HepG2 (cell line): Measurements from ENCODE around the gene RNF17. TPM values are rescaled to one million over a fixed set of nuclear protein-coding genes. Genes with fewer than 3 reads are reported as not detected.

ENCODE experiments used
- ATAC-seq: fragments of 200-7000 bp; cut with Tn5 transposase; 3 replicates; pipeline ENCODE4 v1.9.1; 2020; ENCODE audit warnings: mild to moderate bottlenecking, moderate library complexity
- BruUV-seq: library from RNA; stranded (reverse); fragments of 400-500 nt; replicated peaks from 2 replicates; lab custom pipeline; 2021; lab: Mats Ljungman, UMichigan
- CTCF ChIA-PET: fragments of 300-600 bp; formaldehyde crosslinking; extraction: SDS; loops from one replicate; lab custom pipeline; 2021; ENCODE audit warnings: low total read pairs, inconsistent platforms, low intra/inter-chr PET ratio; lab: Yijun Ruan, JAX
- POLR2A ChIA-PET: fragments of 350-600 bp; sonication (Branson Sonifier 250); formaldehyde crosslinking; loops from one replicate; lab custom pipeline; 2020; ENCODE audit warnings: antibody characterized with exemption, inconsistent platforms; lab: Yijun Ruan, JAX
- DNase-seq: peaks from one replicate; pipeline ENCODE4 v3.0.0-alpha.2; 2015; ENCODE audit warnings: low spot score
- FAIRE-seq: peaks from 3 replicates; lab custom pipeline; 2011; peaks lifted over from hg19 to GRCh38; lab: Jason Lieb, UNC
- H2AFZ ChIP-seq: one replicate; pipeline ENCODE4 v1.6.1; 2011; ENCODE audit warnings: low read length, inconsistent platforms
- H3K27ac ChIP-seq: fragments of 300-600 bp; 3 replicates; pipeline ENCODE4 v1.8.0; 2011; ENCODE audit warnings: mixed run types, mild to moderate bottlenecking, mixed read lengths, low read length, inconsistent platforms; ENCODE audit not compliant: insufficient read depth; ENCODE audit errors: extremely low read length
- H3K27me3 ChIP-seq, 2 experiments: fragments of 200-600 bp in 1 of 2; 2 replicates in 1 of 2; 3 replicates in 1 of 2; pipeline versions ENCODE4 v1.6.0 to v1.8.0; 2011; ENCODE audit warnings: low read length in 2 of 2, mild to moderate bottlenecking in 2 of 2, moderate library complexity in 2 of 2, inconsistent platforms in 1 of 2; ENCODE audit not compliant: insufficient read depth in 2 of 2, control insufficient read depth in 1 of 2
- H3K36me3 ChIP-seq, 2 experiments: fragments of 200-600 bp in 1 of 2; replicated peaks in 1 of 2; 2 replicates in 1 of 2; 3 replicates in 1 of 2; pipeline versions ENCODE4 v1.5.1 to v1.8.0; 2011; ENCODE audit warnings: low read length in 2 of 2, inconsistent platforms in 1 of 2; ENCODE audit not compliant: insufficient read depth in 2 of 2, control insufficient read depth in 1 of 2
- H3K4me1 ChIP-seq: 2 replicates; pipeline ENCODE4 v1.5.1; 2012; ENCODE audit warnings: low read length, inconsistent platforms; ENCODE audit not compliant: insufficient read depth
- H3K4me2 ChIP-seq: 2 replicates; pipeline ENCODE4 v1.6.0; 2011; ENCODE audit warnings: low read depth, low read length, inconsistent platforms
- H3K4me3 ChIP-seq, 3 experiments: fragments of 200-600 bp in 1 of 3; sonication (generic), shearing (Covaris generic) in 1 of 3; replicated peaks in 1 of 3; 2 replicates each; pipeline ENCODE4 v1.5.1; 2011 to 2016; ENCODE audit warnings: low read length in 3 of 3, inconsistent platforms in 2 of 3, low read depth in 2 of 3, mild to moderate bottlenecking in 2 of 3, control low read depth in 1 of 3, mixed read lengths in 1 of 3; ENCODE audit not compliant: insufficient read depth in 1 of 3
- H3K79me2 ChIP-seq: one replicate; pipeline ENCODE4 v1.6.1; 2011; ENCODE audit warnings: low read length, inconsistent platforms; ENCODE audit not compliant: insufficient read depth
- H3K9ac ChIP-seq: 2 replicates; pipeline ENCODE4 v1.6.0; 2011; ENCODE audit warnings: mild to moderate bottlenecking, low read depth, low read length, inconsistent platforms; ENCODE audit not compliant: insufficient read depth
- H3K9me3 ChIP-seq: 2 replicates; pipeline ENCODE4 v1.5.1; 2012; ENCODE audit warnings: mild to moderate bottlenecking, low read length
- H4K20me1 ChIP-seq: 2 replicates; pipeline ENCODE4 v1.6.0; 2011; ENCODE audit warnings: inconsistent platforms, mild to moderate bottlenecking, low read length, moderate library complexity; ENCODE audit not compliant: insufficient read depth
- ERF ChIP-seq: IDR thresholded peaks from 2 replicates; pipeline ENCODE4 v1.6.1; 2018; ENCODE audit warnings: missing biosample characterization, missing genetic modification reagents
- HIVEP1 ChIP-seq: sonication (generic); formaldehyde crosslinking; IDR thresholded peaks from 2 replicates; pipeline ENCODE4 v1.4.0; 2020; ENCODE audit warnings: mild to moderate bottlenecking, missing genetic modification reagents
- LCORL ChIP-seq, 2 experiments: fragments of 450-650 bp in 1 of 2; sonication (generic) in 1 of 2; formaldehyde crosslinking in 1 of 2; IDR thresholded peaks; 2 replicates each; pipeline versions ENCODE4 v1.5.0 to v1.6.1; 2017 to 2020; ENCODE audit warnings: antibody characterized with exemption in 1 of 2, missing genetic modification reagents in 1 of 2
- MLXIP ChIP-seq: sonication (generic); formaldehyde crosslinking; IDR thresholded peaks from 2 replicates; pipeline ENCODE4 v1.9.0; 2021; ENCODE audit warnings: missing genetic modification reagents, borderline replicate concordance
- NCOA1 ChIP-seq: sonication (generic); formaldehyde crosslinking; IDR thresholded peaks from 2 replicates; pipeline ENCODE4 v1.9.0; 2021; ENCODE audit warnings: missing genetic modification reagents
- PAWR ChIP-seq: sonication (generic); formaldehyde crosslinking; IDR thresholded peaks from 2 replicates; pipeline ENCODE4 v1.4.0; 2020; ENCODE audit warnings: missing genetic modification reagents, mild to moderate bottlenecking, borderline replicate concordance
- PRDM4 ChIP-seq: sonication (generic); formaldehyde crosslinking; IDR thresholded peaks from 2 replicates; pipeline ENCODE4 v1.9.0; 2021; ENCODE audit warnings: missing genetic modification reagents, borderline replicate concordance
- REXO4 ChIP-seq: sonication (generic); formaldehyde crosslinking; IDR thresholded peaks from 2 replicates; pipeline ENCODE4 v1.8.0; 2022; ENCODE audit warnings: missing genetic modification reagents, mild to moderate bottlenecking, borderline replicate concordance
- SATB2 ChIP-seq: sonication (generic); formaldehyde crosslinking; IDR thresholded peaks from 2 replicates; pipeline ENCODE4 v1.5.0; 2020; ENCODE audit warnings: missing genetic modification reagents
- SMARCC2 ChIP-seq: fragments of 450-650 bp; IDR thresholded peaks from 2 replicates; pipeline ENCODE4 v1.6.1; 2017; ENCODE audit warnings: antibody characterized with exemption, mild to moderate bottlenecking
- THAP7 ChIP-seq: sonication (generic); formaldehyde crosslinking; IDR thresholded peaks from 2 replicates; pipeline ENCODE4 v1.8.1; 2023; ENCODE audit warnings: mild to moderate bottlenecking, missing genetic modification reagents
- ZNF17 ChIP-seq: sonication (generic); formaldehyde crosslinking; IDR thresholded peaks from 2 replicates; pipeline ENCODE4 v1.5.0; 2020; ENCODE audit warnings: mild to moderate bottlenecking, missing genetic modification reagents
- ZNF20 ChIP-seq: sonication (generic); formaldehyde crosslinking; IDR thresholded peaks from 2 replicates; pipeline ENCODE4 v1.4.0; 2020; ENCODE audit warnings: mild to moderate bottlenecking, moderate library complexity, missing genetic modification reagents
- ZNF256 ChIP-seq: sonication (generic); formaldehyde crosslinking; conservative IDR thresholded peaks from 2 replicates; pipeline ENCODE4 v1.4.0; 2020; ENCODE audit warnings: missing genetic modification reagents
- ZNF572 ChIP-seq: sonication (generic); formaldehyde crosslinking; IDR thresholded peaks from 2 replicates; pipeline ENCODE4 v1.5.1; 2020; ENCODE audit warnings: mild to moderate bottlenecking, missing genetic modification reagents
- ZNF770 ChIP-seq: sonication (generic); formaldehyde crosslinking; IDR thresholded peaks from 2 replicates; pipeline ENCODE4 v1.5.0; 2020; ENCODE audit warnings: mild to moderate bottlenecking, missing genetic modification reagents
- WGBS: methylation state at CpG from one replicate; pipeline ENCODE4 v1.1.6; 2017; ENCODE audit warnings: low lambda C conversion rate; 5-methylcytosine and 5-hydroxymethylcytosine counted together
- in situ Hi-C: cut with HindIII; loops from 2 replicates; pipeline ENCODE4 v1.10.0; 2017; ENCODE audit warnings: low pct_unique_long_range_greater_than_20kb; ENCODE audit not compliant: extremely low pct_ligation_motif_present
- intact Hi-C: fragments of 100-400 bp; cut with micrococcal nuclease; formaldehyde crosslinking; loops from one replicate; pipeline ENCODE4 v1.10.0; 2022; ENCODE audit not compliant: unreplicated experiment
- polyA plus RNA-seq, 8 experiments: library from polyadenylated mRNA; depleted of rRNA in 3 of 8; stranded (reverse) in 7 of 8; unstranded in 1 of 8; fragments of >200 nt; fragmentation: Illumina TruSeq in 4 of 8; extraction: Trizol in 4 of 8; gene quantifications; 2 replicates each; pipeline versions ENCODE4 v1.2.1 to v1.2.3, GENCODE V29; 2011 to 2016; ENCODE audit warnings: low read depth in 4 of 8, missing spikeins in 1 of 8, mixed read lengths in 1 of 8; ENCODE audit not compliant: insufficient read depth in 1 of 8
- total RNA-seq, 5 experiments: library from RNA; depleted of rRNA; stranded (reverse); fragments of >200 nt; fragmentation: Illumina TruSeq; extraction: Trizol; gene quantifications; 2 replicates each; pipeline ENCODE4 v1.2.3, GENCODE V29; 2016; ENCODE audit warnings: low read depth in 1 of 5

The RNF17 gene
- total and polyA plus RNA-seq, 2 of the 13 experiments (the other 11 are each of a cell fraction or from before 2014, with no cell fraction given): not detected

GRCh38 chr13:24866488-24866887, 102.5 kb downstream of the RNF17 start:
- no peak for ATAC-seq
- BruUV-seq: no TSS peak
- H3K27me3 ChIP-seq: peaks cover 0 to 2% of the 10 kb centered on the region in 2 experiments; a peak in 2 of 5 replicates
- H3K4me1 ChIP-seq: peaks cover 6% of the 10 kb centered on the region; the same call in 1 of the 2 replicates
- no peaks in the 10 kb centered on the region for H4K20me1 ChIP-seq
- no peak overlapping the region for H3K27ac ChIP-seq
- no peaks in the 10 kb centered on the region for H3K36me3 ChIP-seq
- H3K4me2 ChIP-seq: no peak overlapping the region
- H3K4me3 ChIP-seq: no peak overlapping the region
- intact Hi-C loops (no loop called here), in situ Hi-C loops (no loop called here)
- ChIA-PET POLR2A (no interaction called here), CTCF (no interaction called here)
- no peak for FAIRE-seq
- H3K79me2 ChIP-seq: no peaks in the 10 kb centered on the region
- H3K9me3 ChIP-seq: no peaks in the 10 kb centered on the region
- no peak for DNase-seq
- WGBS: 17% methylated on average over 2 of the region's 2 CpGs
- no peak overlapping the region for H2AFZ ChIP-seq
- no peak overlapping the region for H3K9ac ChIP-seq
- TF ChIP-seq MLXIP (CRISPR knock-in tag) (no peak), THAP7 (CRISPR knock-in tag) (no peak), PRDM4 (CRISPR knock-in tag) (no peak), ERF (CRISPR knock-in tag) (no peak), ZNF20 (CRISPR knock-in tag) (no peak), SMARCC2 (no peak), SATB2 (CRISPR knock-in tag) (no peak), ZNF572 (CRISPR knock-in tag) (no peak), NCOA1 (CRISPR knock-in tag) (no peak), ZNF770 (CRISPR knock-in tag) (no peak), HIVEP1 (CRISPR knock-in tag) (no peak), REXO4 (CRISPR knock-in tag) (no peak), ZNF17 (CRISPR knock-in tag) (no peak), LCORL (IDR thresholded peaks at IDR 0.05) (no peak), LCORL (CRISPR knock-in tag; IDR thresholded peaks at IDR 0.05) (no peak), ZNF256 (CRISPR knock-in tag) (no peak), PAWR (CRISPR knock-in tag) (no peak)
